SK-N-SH (cell line): ENCODE measurements around the gene GALNT14. TPM values are rescaled to one million over a fixed set of nuclear protein-coding genes. Genes with fewer than 3 reads are reported as not detected.

Source experiments
- CTCF ChIA-PET: fragments of 300-600, 350-600 bp; formaldehyde crosslinking; extraction: SDS; loops from one replicate; lab custom pipeline; 2021; lab: Yijun Ruan, JAX
- POLR2A ChIA-PET: fragments of 350-600 bp; sonication (Branson Sonifier 250); formaldehyde crosslinking; extraction: SDS; loops from one replicate; lab custom pipeline; 2020; ENCODE audit warnings: antibody characterized with exemption, inconsistent platforms; lab: Yijun Ruan, JAX
- DNase-seq: peaks from one replicate; pipeline ENCODE4 v3.0.0; 2012
- H2AFZ ChIP-seq: fragments of 200-600 bp; sonication (generic); 2 replicates; pipeline ENCODE4 v1.8.1; 2016; ENCODE audit warnings: antibody characterized with exemption, mild to moderate bottlenecking, low read depth
- H3F3A ChIP-seq: fragments of 200-600 bp; sonication (generic); replicated peaks from 2 replicates; pipeline ENCODE3; 2016; ENCODE audit warnings: antibody characterized with exemption, mild to moderate bottlenecking; ENCODE audit not compliant: insufficient read depth
- H3K27ac ChIP-seq, 2 experiments: fragments of 200-500 bp in 1 of 2; fragments of 200-600 bp in 1 of 2; sonication (Bioruptor generic) in 1 of 2; sonication (generic), shearing (Covaris generic) in 1 of 2; 2 replicates each; pipeline versions ENCODE4 v1.5.1 to v1.6.1; 2014 to 2016; ENCODE audit warnings: low read depth in 2 of 2, inconsistent platforms in 1 of 2, low read length in 1 of 2, mild to moderate bottlenecking in 1 of 2, mixed read lengths in 1 of 2
- H3K27me3 ChIP-seq: fragments of 200-600 bp; sonication (generic), shearing (Covaris generic); 2 replicates; pipeline ENCODE4 v1.6.1; 2016; ENCODE audit warnings: mixed run types; ENCODE audit not compliant: insufficient read depth
- H3K36me3 ChIP-seq, 2 experiments: fragments of 200-500 bp in 1 of 2; fragments of 200-600 bp in 1 of 2; sonication (Bioruptor generic) in 1 of 2; sonication (generic) in 1 of 2; replicated peaks in 1 of 2; 2 replicates each; pipeline versions ENCODE3 to v1.5.1; 2014 to 2016; ENCODE audit warnings: low read length in 1 of 2, mild to moderate bottlenecking in 1 of 2; ENCODE audit not compliant: insufficient read depth in 2 of 2, control insufficient read depth in 1 of 2
- H3K4me1 ChIP-seq, 2 experiments: fragments of 200-500 bp in 1 of 2; fragments of 200-600 bp in 1 of 2; sonication (Bioruptor generic) in 1 of 2; sonication (generic), shearing (Covaris generic) in 1 of 2; 2 replicates each; pipeline versions ENCODE4 v1.5.1 to v1.6.1; 2014 to 2016; ENCODE audit warnings: low read depth in 1 of 2, low read length in 1 of 2, mixed run types in 1 of 2; ENCODE audit not compliant: insufficient read depth in 2 of 2, control insufficient read depth in 1 of 2
- H3K4me2 ChIP-seq: fragments of 200-600 bp; sonication (generic), shearing (Covaris generic); 2 replicates; pipeline ENCODE4 v1.6.1; 2017; ENCODE audit warnings: mixed run types
- H3K4me3 ChIP-seq, 2 experiments: fragments of 200-500 bp in 1 of 2; fragments of 200-600 bp in 1 of 2; sonication (Bioruptor generic) in 1 of 2; sonication (generic), shearing (Covaris generic) in 1 of 2; 2 replicates each; pipeline versions ENCODE4 v1.5.1 to v1.8.1; 2014 to 2016; ENCODE audit warnings: low read depth in 2 of 2, inconsistent platforms in 1 of 2, low read length in 1 of 2, mild to moderate bottlenecking in 1 of 2, mixed read lengths in 1 of 2, moderate library complexity in 1 of 2
- H3K79me2 ChIP-seq: fragments of 200-600 bp; sonication (generic); 2 replicates; pipeline ENCODE4 v1.8.1; 2017; ENCODE audit warnings: mild to moderate bottlenecking; ENCODE audit not compliant: insufficient read depth
- H3K9ac ChIP-seq: fragments of 200-600 bp; sonication (generic); 2 replicates; pipeline ENCODE4 v1.6.1; 2017; ENCODE audit warnings: mixed run types
- H3K9me2 ChIP-seq: fragments of 200-600 bp; sonication (generic); 2 replicates; pipeline ENCODE4 v1.6.1; 2017; ENCODE audit warnings: mixed run types
- H3K9me3 ChIP-seq: fragments of 200-600 bp; sonication (generic); 2 replicates; pipeline ENCODE4 v1.6.1; 2017; ENCODE audit warnings: mixed run types, mild to moderate bottlenecking, moderate library complexity
- H4K20me1 ChIP-seq: fragments of 200-600 bp; sonication (generic); 2 replicates; pipeline ENCODE4 v1.6.1; 2017; ENCODE audit warnings: mild to moderate bottlenecking, mixed run types; ENCODE audit not compliant: insufficient read depth
- CHD2 ChIP-seq: fragments of 150-350 bp; IDR thresholded peaks from 2 replicates; pipeline ENCODE4 v1.6.1; 2018; ENCODE audit warnings: low read length; ENCODE audit not compliant: partially characterized antibody
- ELF1 ChIP-seq: IDR thresholded peaks from 2 replicates; pipeline ENCODE4 v1.4.0; 2012
- FOXJ3 ChIP-seq: sonication (generic); formaldehyde crosslinking; IDR thresholded peaks from 2 replicates; pipeline ENCODE4 v1.5.1; 2020; ENCODE audit warnings: mild to moderate bottlenecking, missing genetic modification reagents
- GABPA ChIP-seq: IDR thresholded peaks from 2 replicates; pipeline ENCODE4 v1.4.0; 2012; ENCODE audit warnings: low read depth, mild to moderate bottlenecking
- GATA2 ChIP-seq: sonication (generic); formaldehyde crosslinking; IDR thresholded peaks from 2 replicates; pipeline ENCODE4 v1.5.0; 2020; ENCODE audit warnings: mild to moderate bottlenecking, missing genetic modification reagents
- MEF2A ChIP-seq: IDR thresholded peaks from 2 replicates; pipeline ENCODE4 v1.4.0; 2012; ENCODE audit warnings: low read depth, borderline replicate concordance
- MXI1 ChIP-seq: IDR thresholded peaks from 2 replicates; pipeline ENCODE4 v1.6.1; 2012; ENCODE audit warnings: mild to moderate bottlenecking, low read depth, low read length, improper control_type of control experiment
- NRF1 ChIP-seq: IDR thresholded peaks from 2 replicates; pipeline ENCODE4 v1.6.1; 2012; ENCODE audit warnings: low read depth, mild to moderate bottlenecking, low read length
- POLR2AphosphoS5 ChIP-seq: IDR thresholded peaks from 2 replicates; pipeline ENCODE4 v1.6.1; 2012; ENCODE audit warnings: low read depth, low read length
- RAD21 ChIP-seq: IDR thresholded peaks from 2 replicates; pipeline ENCODE4 v1.6.1; 2012; ENCODE audit warnings: mild to moderate bottlenecking, low read length
- RFX5 ChIP-seq: IDR thresholded peaks from 2 replicates; pipeline ENCODE4 v1.6.1; 2012; ENCODE audit warnings: mild to moderate bottlenecking, improper control_type of control experiment, low read length
- SMC3 ChIP-seq: IDR thresholded peaks from 2 replicates; pipeline ENCODE4 v1.6.1; 2012; ENCODE audit warnings: low read depth, low read length, improper control_type of control experiment
- YY1 ChIP-seq: IDR thresholded peaks from 2 replicates; pipeline ENCODE4 v1.4.0; 2012; ENCODE audit warnings: low read depth, mild to moderate bottlenecking
- WGBS: methylation state at CpG from one replicate; pipeline ENCODE4 v1.1.6; 2017; ENCODE audit warnings: low lambda C conversion rate; 5-methylcytosine and 5-hydroxymethylcytosine counted together
- polyA plus RNA-seq, 3 experiments: library from polyadenylated mRNA; depleted of rRNA; stranded (reverse); fragments of >200 nt; gene quantifications; 2 replicates each; pipeline ENCODE4 v1.2.3, GENCODE V29; 2012
- TF ChIP-seq, protein P1 (sequence below): fragments of 150-350 bp; IDR thresholded peaks from 2 replicates; pipeline ENCODE4 v1.6.1; 2017; ENCODE audit warnings: antibody characterized with exemption, low read length, low read depth, borderline replicate concordance
- TF ChIP-seq, protein P2 (sequence below): IDR thresholded peaks from 2 replicates; pipeline ENCODE4; 2012
- TF ChIP-seq, protein P3 (sequence below): fragments of 150-350 bp; IDR thresholded peaks from 2 replicates; pipeline ENCODE4 v1.6.1; 2016; ENCODE audit warnings: mild to moderate bottlenecking, low read depth, low read length

GALNT14 gene
- polyA plus RNA-seq, 1 of the 3 experiments (the other 2 are of a cell fraction) = 1.6 TPM

DNA sequence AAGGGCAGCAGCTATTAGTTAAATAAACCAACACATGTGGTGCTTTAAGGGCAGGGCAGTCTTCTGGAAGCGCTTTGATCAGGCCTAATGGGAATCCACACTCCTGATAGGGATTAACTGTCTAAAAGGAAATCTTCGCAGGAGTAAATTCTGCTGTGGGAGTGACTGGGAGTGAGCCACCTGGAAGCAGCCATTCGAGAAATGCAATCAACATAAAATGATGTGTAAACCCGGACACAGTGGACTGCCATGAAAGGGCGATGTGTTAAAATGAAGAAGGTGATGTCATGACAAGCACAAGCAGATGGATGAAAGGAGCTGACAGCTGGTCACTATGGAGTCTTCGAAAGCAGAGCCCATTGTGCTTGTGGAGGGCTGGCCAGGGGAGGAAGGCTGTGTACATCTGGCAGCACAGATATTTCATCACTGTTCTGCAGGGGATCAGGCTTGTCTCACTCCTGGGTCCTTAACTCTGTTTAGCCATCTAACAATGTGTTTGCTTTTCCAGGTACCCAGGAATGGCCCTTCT is 24.8 kb upstream of the GALNT14 start:
- DNase-seq = no peak
- H3K27ac ChIP-seq = no peak overlapping the region
- no peak overlapping the region for H3K4me3 ChIP-seq
- no peaks in the 10 kb centered on the region; the same call in 1 of the 2 replicates for H3K27me3 ChIP-seq
- 26% methylated on average over 6 of the region's 6 CpGs for WGBS
- H3K79me2 ChIP-seq = no peaks in the 10 kb centered on the region
- POLR2A ChIA-PET = no interaction called here
- no peak overlapping the region for H3K9ac ChIP-seq
- TF ChIP-seq, protein P1, sequence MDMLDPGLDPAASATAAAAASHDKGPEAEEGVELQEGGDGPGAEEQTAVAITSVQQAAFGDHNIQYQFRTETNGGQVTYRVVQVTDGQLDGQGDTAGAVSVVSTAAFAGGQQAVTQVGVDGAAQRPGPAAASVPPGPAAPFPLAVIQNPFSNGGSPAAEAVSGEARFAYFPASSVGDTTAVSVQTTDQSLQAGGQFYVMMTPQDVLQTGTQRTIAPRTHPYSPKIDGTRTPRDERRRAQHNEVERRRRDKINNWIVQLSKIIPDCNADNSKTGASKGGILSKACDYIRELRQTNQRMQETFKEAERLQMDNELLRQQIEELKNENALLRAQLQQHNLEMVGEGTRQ = no peak
- TF ChIP-seq YY1 (no peak), NRF1 (no peak), SMC3 (no peak), ELF1 (no peak), RAD21 (no peak), GATA2 (CRISPR knock-in tag) (no peak), GABPA (no peak), MEF2A (no peak), FOXJ3 (CRISPR knock-in tag) (no peak), POLR2AphosphoS5 (no peak), CHD2 (no peak), RFX5 (no peak)
- TF ChIP-seq, protein P2, sequence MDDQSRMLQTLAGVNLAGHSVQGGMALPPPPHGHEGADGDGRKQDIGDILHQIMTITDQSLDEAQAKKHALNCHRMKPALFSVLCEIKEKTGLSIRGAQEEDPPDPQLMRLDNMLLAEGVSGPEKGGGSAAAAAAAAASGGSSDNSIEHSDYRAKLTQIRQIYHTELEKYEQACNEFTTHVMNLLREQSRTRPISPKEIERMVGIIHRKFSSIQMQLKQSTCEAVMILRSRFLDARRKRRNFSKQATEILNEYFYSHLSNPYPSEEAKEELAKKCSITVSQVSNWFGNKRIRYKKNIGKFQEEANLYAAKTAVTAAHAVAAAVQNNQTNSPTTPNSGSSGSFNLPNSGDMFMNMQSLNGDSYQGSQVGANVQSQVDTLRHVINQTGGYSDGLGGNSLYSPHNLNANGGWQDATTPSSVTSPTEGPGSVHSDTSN = no peak
- TF ChIP-seq, protein P3, sequence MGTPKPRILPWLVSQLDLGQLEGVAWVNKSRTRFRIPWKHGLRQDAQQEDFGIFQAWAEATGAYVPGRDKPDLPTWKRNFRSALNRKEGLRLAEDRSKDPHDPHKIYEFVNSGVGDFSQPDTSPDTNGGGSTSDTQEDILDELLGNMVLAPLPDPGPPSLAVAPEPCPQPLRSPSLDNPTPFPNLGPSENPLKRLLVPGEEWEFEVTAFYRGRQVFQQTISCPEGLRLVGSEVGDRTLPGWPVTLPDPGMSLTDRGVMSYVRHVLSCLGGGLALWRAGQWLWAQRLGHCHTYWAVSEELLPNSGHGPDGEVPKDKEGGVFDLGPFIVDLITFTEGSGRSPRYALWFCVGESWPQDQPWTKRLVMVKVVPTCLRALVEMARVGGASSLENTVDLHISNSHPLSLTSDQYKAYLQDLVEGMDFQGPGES = no peak
- TF ChIP-seq, all 33 proteins: peak for 0
- no peaks in the 10 kb centered on the region for H3K9me2 ChIP-seq
- no peak overlapping the region for H2AFZ ChIP-seq
- H4K20me1 ChIP-seq = no peaks in the 10 kb centered on the region
- H3F3A ChIP-seq = no peaks in the 10 kb centered on the region
- H3K9me3 ChIP-seq = no peaks in the 10 kb centered on the region
- no peak overlapping the region for H3K4me2 ChIP-seq
- CTCF ChIA-PET = interaction anchor here (0.6 to 18.2 kb wide), 10 partner anchors 8 to 998 kb away, joined by 3 to 535 read pairs (median 6); partner anchors contain the start of gene GALNT14
- H3K4me1 ChIP-seq = peaks cover 0 to 6% of the 10 kb centered on the region in 2 experiments; a peak in 1 of 4 replicates
- H3K36me3 ChIP-seq = no peaks in the 10 kb centered on the region

DNA sequence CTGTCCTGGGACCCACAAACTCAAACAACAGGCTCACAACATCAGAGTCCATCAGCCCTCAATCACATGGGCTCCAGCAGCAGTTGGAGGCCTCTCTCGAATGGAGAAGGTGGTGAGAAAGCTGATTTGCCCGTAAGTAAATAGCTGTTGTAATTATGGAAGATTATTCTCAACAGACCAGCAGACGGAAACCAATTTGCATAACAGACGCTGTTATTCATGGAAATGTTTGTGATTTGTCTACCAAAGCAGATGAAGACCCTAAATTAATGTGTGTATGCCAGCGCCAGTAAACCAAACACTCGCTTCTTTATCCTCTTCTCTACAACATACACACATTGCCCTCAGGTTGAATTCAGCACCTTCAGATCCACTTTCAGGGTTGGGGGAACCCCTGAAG is 23.4 kb upstream of the GALNT14 start:
- Histone ChIP-seq H3K4me1 (no peaks in the 10 kb centered on the region), H3K27me3 (no peaks in the 10 kb centered on the region; the same call in 1 of the 2 replicates), H3K4me2 (no peak overlapping the region), H3F3A (no peaks in the 10 kb centered on the region), H3K79me2 (no peaks in the 10 kb centered on the region), H3K9ac (no peak overlapping the region), H2AFZ (no peak overlapping the region), H3K27ac (no peak overlapping the region), H3K36me3 (no peaks in the 10 kb centered on the region), H4K20me1 (no peaks in the 10 kb centered on the region), H3K9me2 (no peaks in the 10 kb centered on the region), H3K4me3 (no peak overlapping the region), H3K9me3 (no peaks in the 10 kb centered on the region)
- POLR2A ChIA-PET = interaction anchor here (0.6 kb wide), 1 partner anchor 447 kb away, joined by 3 read pairs; no protein-coding TSS in a partner anchor
- DNase-seq = no peak
- 54% methylated on average over 6 of the region's 6 CpGs for WGBS
- no peak for TF ChIP-seq GATA2 (CRISPR knock-in tag)
- TF ChIP-seq, protein P3 = no peak
- TF ChIP-seq SMC3 = no peak
- no peak for TF ChIP-seq ELF1
- TF ChIP-seq MXI1 = no peak
- TF ChIP-seq, protein P1 = no peak
- CTCF ChIA-PET = interaction anchor here (1.1 to 18.2 kb wide), 8 partner anchors 9 to 997 kb away, joined by 3 to 535 read pairs (median 8); partner anchors contain the start of gene GALNT14
